Neural crest cell (in vitro differentiated cells): ENCODE data around the gene POLR2E. TPM values are rescaled to one million over a fixed set of nuclear protein-coding genes. Genes with fewer than 3 reads are reported as not detected.

Experiments used
- DNase-seq: peaks from one replicate; pipeline ENCODE4 v3.0.0; 2021; ENCODE audit warnings: low read depth, mixed read lengths, low spot score
- H3K27ac Mint-ChIP-seq: one replicate; pipeline ENCODE4 v1.8.0; 2021; ENCODE audit warnings: mild to moderate bottlenecking, mixed read lengths; ENCODE audit not compliant: unreplicated experiment
- H3K27me3 Mint-ChIP-seq: 2 replicates; pipeline ENCODE4 v1.8.0; 2021; ENCODE audit warnings: low read depth, mild to moderate bottlenecking, mixed read lengths
- H3K36me3 Mint-ChIP-seq: 2 replicates; pipeline ENCODE4 v1.8.0; 2021; ENCODE audit warnings: low read depth, mild to moderate bottlenecking, mixed read lengths
- H3K4me1 Mint-ChIP-seq: 2 replicates; pipeline ENCODE4 v1.8.0; 2021; ENCODE audit warnings: mixed read lengths
- H3K4me3 Mint-ChIP-seq: one replicate; pipeline ENCODE4 v1.8.0; 2021; ENCODE audit warnings: mild to moderate bottlenecking, mixed read lengths
- H3K9me3 Mint-ChIP-seq: 2 replicates; pipeline ENCODE4 v1.8.0; 2021; ENCODE audit warnings: mixed read lengths
- total RNA-seq: library from RNA; stranded (reverse); gene quantifications from 2 replicates; pipeline ENCODE4 v1.2.1, GENCODE V29; 2021
- TF ChIP-seq, protein P1 (sequence below): fragments of 200-600 bp; sonication (generic); conservative IDR thresholded peaks from 2 replicates; pipeline ENCODE4 v1.5.0; 2021; ENCODE audit warnings: antibody characterized with exemption, mild to moderate bottlenecking

POLR2E gene
- total RNA-seq, 1 donor from 2014 or later, result 256 TPM

DNA sequence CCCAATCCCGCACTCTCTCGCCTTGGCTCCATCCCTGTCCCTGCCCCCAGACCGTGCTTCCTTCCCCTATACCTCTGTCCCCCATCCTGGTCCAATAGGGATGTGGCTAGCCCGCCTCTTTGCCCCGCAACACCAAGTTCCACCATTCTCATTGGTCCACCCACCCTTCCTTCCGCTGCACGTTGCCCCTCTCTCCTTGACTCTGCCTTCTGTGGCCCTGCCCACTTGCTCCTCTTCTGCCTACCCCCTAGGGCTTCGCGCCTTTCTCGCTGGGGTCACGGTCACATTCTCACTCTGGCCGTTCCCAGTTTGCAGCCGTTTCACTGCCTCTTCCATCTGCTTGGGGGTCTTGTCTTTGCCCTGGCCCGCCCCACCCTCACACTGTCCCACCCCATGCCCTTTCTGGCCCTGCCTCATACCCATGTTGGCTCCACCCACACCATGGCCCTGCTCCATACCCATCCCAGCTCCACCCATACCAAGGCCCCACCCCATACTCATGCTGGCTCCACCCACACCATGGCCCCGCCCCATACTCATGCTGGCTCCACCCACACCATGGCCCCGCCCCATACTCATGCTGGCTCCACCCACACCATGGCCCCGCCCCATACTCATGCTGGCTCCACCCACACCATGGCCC lies 32.7 kb downstream of the POLR2E start:
- Mint-ChIP-seq H3K36me3 (no peaks in the 10 kb centered on the region), H3K27ac (no peak overlapping the region), H3K27me3 (peaks cover 28% of the 10 kb centered on the region), H3K4me1 (no peaks in the 10 kb centered on the region), H3K4me3 (no peak overlapping the region), H3K9me3 (no peaks in the 10 kb centered on the region)
- DNase-seq, result no peak
- TF ChIP-seq, protein P1, sequence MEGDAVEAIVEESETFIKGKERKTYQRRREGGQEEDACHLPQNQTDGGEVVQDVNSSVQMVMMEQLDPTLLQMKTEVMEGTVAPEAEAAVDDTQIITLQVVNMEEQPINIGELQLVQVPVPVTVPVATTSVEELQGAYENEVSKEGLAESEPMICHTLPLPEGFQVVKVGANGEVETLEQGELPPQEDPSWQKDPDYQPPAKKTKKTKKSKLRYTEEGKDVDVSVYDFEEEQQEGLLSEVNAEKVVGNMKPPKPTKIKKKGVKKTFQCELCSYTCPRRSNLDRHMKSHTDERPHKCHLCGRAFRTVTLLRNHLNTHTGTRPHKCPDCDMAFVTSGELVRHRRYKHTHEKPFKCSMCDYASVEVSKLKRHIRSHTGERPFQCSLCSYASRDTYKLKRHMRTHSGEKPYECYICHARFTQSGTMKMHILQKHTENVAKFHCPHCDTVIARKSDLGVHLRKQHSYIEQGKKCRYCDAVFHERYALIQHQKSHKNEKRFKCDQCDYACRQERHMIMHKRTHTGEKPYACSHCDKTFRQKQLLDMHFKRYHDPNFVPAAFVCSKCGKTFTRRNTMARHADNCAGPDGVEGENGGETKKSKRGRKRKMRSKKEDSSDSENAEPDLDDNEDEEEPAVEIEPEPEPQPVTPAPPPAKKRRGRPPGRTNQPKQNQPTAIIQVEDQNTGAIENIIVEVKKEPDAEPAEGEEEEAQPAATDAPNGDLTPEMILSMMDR, result no peak

DNA sequence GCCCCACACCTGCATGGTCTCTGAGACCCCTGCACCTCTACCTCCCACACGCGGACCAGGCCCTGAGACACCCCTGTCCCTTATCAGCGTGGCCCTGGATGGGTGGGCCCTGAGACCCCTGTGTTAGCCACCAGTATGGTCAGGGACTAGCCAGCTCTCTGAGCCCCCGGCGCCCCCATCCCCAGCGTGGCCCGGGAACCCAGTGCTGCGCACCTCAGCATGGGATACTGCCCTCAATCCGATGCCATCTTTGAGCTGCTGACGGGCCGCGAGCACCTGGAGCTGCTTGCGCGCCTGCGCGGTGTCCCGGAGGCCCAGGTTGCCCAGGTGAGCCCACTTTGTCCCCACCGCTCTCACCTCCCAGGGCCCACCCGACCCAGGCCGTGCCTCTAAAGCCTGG lies 33.2 kb downstream of the POLR2E start:
- Mint-ChIP-seq H3K27ac (no peak overlapping the region), H3K4me3 (no peak overlapping the region), H3K27me3 (peaks cover 28% of the 10 kb centered on the region), H3K9me3 (no peaks in the 10 kb centered on the region), H3K4me1 (no peaks in the 10 kb centered on the region), H3K36me3 (no peaks in the 10 kb centered on the region)
- DNase-seq, result no peak
- TF ChIP-seq, protein P1, result no peak

DNA sequence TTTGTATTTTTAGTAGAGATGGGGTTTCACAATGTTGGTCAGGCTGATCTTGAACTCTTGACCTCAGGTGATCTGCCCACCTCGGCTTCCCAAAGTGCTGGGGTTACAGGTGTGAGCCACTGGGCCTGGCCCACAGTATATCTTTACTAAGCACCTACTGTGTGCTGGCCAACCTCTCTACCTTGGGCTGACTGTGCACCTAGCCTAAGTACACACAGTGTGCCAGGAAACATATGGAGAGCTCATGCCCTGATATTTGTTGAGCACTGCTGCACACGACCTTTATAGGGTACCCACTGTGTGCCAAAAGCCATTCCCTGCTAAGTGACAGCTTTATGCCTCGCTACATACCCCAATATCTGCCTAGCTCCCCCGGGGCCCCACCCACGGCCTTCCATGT lies 34.5 kb downstream of the POLR2E start:
- DNase-seq, result no peak
- Mint-ChIP-seq H3K27ac (no peak overlapping the region), H3K9me3 (no peaks in the 10 kb centered on the region), H3K27me3 (peaks cover 17% of the 10 kb centered on the region), H3K4me1 (no peaks in the 10 kb centered on the region), H3K36me3 (no peaks in the 10 kb centered on the region), H3K4me3 (no peak overlapping the region)
- TF ChIP-seq, protein P1, result no peak

DNA sequence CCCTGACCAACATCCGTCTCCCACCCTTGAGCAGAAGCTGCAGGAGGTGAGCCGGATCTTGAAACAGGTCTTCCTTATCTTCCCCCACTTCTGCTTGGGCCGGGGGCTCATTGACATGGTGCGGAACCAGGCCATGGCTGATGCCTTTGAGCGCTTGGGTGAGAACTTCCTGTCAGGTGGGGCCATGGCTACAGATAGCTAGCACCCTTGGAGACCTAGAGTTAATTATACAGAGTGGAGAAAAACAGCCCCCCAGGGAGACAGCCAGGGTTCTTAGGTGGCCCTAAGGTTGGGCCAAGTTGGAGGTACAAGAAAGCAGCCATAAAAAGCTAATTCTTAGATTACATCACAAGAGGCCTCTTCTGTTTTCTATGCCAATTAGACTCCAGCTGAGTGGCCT lies 37.1 kb downstream of the POLR2E start:
- TF ChIP-seq, protein P1, result no peak
- Mint-ChIP-seq H3K27me3 (no peaks in the 10 kb centered on the region), H3K27ac (no peak overlapping the region), H3K4me1 (no peaks in the 10 kb centered on the region), H3K36me3 (no peaks in the 10 kb centered on the region), H3K9me3 (no peaks in the 10 kb centered on the region), H3K4me3 (no peak overlapping the region)
- DNase-seq, result no peak

DNA sequence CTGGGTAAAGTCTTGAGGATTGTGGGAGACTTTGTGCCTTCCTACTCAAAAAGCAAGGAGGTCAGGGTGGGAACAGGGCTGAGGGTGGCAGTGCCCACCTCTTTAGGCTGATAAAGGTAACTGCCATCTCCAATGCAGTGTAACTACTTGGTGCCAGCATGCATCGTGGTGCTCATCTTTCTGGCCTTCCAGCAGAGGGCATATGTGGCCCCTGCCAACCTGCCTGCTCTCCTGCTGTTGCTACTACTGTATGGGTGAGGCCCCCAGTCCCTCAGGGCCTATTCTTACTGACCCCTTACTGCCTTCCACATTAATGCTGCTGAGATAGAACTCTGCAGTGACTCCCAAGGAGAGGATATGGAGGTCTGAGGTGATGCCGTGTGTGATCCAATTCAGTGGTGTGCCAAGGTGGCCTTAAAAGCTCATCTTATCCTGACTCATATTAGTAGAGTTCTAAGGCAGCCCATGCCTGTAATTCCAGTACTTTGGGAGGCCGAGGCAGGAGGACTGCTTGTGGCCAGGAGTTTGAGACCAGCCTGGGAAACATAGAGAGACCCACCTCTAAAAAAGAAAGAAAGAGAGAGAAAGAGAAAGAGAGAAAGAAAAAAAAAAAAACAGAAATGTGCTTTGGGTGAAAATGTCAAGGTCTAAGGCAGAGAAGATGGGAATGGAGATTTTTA lies 37.9 kb downstream of the POLR2E start:
- TF ChIP-seq, protein P1, result no peak
- Mint-ChIP-seq H3K4me3 (no peak overlapping the region), H3K27me3 (no peaks in the 10 kb centered on the region), H3K9me3 (no peaks in the 10 kb centered on the region), H3K4me1 (peaks cover 4% of the 10 kb centered on the region), H3K36me3 (no peaks in the 10 kb centered on the region), H3K27ac (no peak overlapping the region)
- DNase-seq, result no peak
